Progenitor cell of endocrine pancreas (in vitro differentiated cells): ENCODE measurements around the gene ZNF580. TPM values are rescaled to one million over a fixed set of nuclear protein-coding genes. Genes with fewer than 3 reads are reported as not detected.
A peak's percentile ranks its signal among the peaks of the same experiment; 100 is the strongest.

Source experiments
- DNase-seq: peaks from one replicate; pipeline ENCODE4 v3.0.0; 2021; ENCODE audit warnings: low spot score; ENCODE audit not compliant: unreplicated experiment
- H3K27ac Mint-ChIP-seq: 2 replicates; pipeline ENCODE4 v1.8.0; 2021; ENCODE audit warnings: mild to moderate bottlenecking, moderate library complexity, mixed read lengths
- H3K27me3 Mint-ChIP-seq: 2 replicates; pipeline ENCODE4 v1.8.0; 2021; ENCODE audit warnings: mixed read lengths
- H3K36me3 Mint-ChIP-seq: 2 replicates; pipeline ENCODE4 v1.8.0; 2022; ENCODE audit warnings: mixed read lengths; ENCODE audit not compliant: insufficient read depth
- H3K4me1 Mint-ChIP-seq: 2 replicates; pipeline ENCODE4 v1.8.0; 2021; ENCODE audit warnings: low read depth, mixed read lengths
- H3K4me3 Mint-ChIP-seq: 2 replicates; pipeline ENCODE4 v1.8.0; 2021; ENCODE audit warnings: low read depth, mild to moderate bottlenecking, moderate library complexity, mixed read lengths
- H3K9me3 Mint-ChIP-seq: 2 replicates; pipeline ENCODE4 v1.8.0; 2021; ENCODE audit warnings: low read depth, mixed read lengths
- CTCF ChIP-seq: fragments of 200-600 bp; sonication (generic); IDR thresholded peaks from one replicate; pipeline ENCODE4 v1.5.0; 2021; ENCODE audit warnings: antibody characterized with exemption, mild to moderate bottlenecking; ENCODE audit not compliant: unreplicated experiment
- total RNA-seq: library from RNA; stranded (reverse); gene quantifications from 2 replicates; pipeline ENCODE4 v1.2.1, GENCODE V29; 2021

ZNF580 gene
- total RNA-seq, 1 donor from 2014 or later: 45.9 TPM

GRCh38 chr19:55609326-55609725, 31.5 kb upstream of the ZNF580 start:
- Mint-ChIP-seq H3K27ac (peak overlapping the region; percentile 56), H3K9me3 (no peaks in the 10 kb centered on the region), H3K36me3 (peaks cover 15% of the 10 kb centered on the region), H3K27me3 (no peaks in the 10 kb centered on the region), H3K4me1 (peaks cover 18% of the 10 kb centered on the region), H3K4me3 (no peak overlapping the region)
- no peak for TF ChIP-seq CTCF
- no peak for DNase-seq

GRCh38 chr19:55611300-55611982, 29.4 kb upstream of the ZNF580 start:
- DNase-seq: no peak
- Mint-ChIP-seq H3K27ac (no peak overlapping the region), H3K4me1 (peaks cover 8% of the 10 kb centered on the region), H3K9me3 (no peaks in the 10 kb centered on the region), H3K4me3 (no peak overlapping the region), H3K36me3 (peaks cover 16% of the 10 kb centered on the region), H3K27me3 (no peaks in the 10 kb centered on the region)
- TF ChIP-seq CTCF: no peak

GRCh38 chr19:55611983-55612645, 28.7 kb upstream of the ZNF580 start:
- Mint-ChIP-seq H3K4me1 (peaks cover 3% of the 10 kb centered on the region), H3K36me3 (peaks cover 18% of the 10 kb centered on the region), H3K4me3 (no peak overlapping the region), H3K27me3 (no peaks in the 10 kb centered on the region), H3K27ac (peak overlapping the region; percentile 45), H3K9me3 (no peaks in the 10 kb centered on the region)
- DNase-seq: no peak
- no peak for TF ChIP-seq CTCF

- H3K4me1 Mint-ChIP-seq: no peaks in the 10 kb centered on the region
- H3K27ac Mint-ChIP-seq: no peak overlapping the region
- TF ChIP-seq CTCF: no peak
- no peaks in the 10 kb centered on the region for H3K9me3 Mint-ChIP-seq
- no peaks in the 10 kb centered on the region for H3K27me3 Mint-ChIP-seq
- no peak for DNase-seq
- H3K4me3 Mint-ChIP-seq: no peak overlapping the region
- peaks cover 20% of the 10 kb centered on the region for H3K36me3 Mint-ChIP-seq
Measured at GRCh38 chr19:55613396-55613795, 27.4 kb upstream of the ZNF580 start.

- no peak for TF ChIP-seq CTCF
- H3K9me3 Mint-ChIP-seq: no peaks in the 10 kb centered on the region
- DNase-seq: no peak
- no peaks in the 10 kb centered on the region for H3K27me3 Mint-ChIP-seq
- no peak overlapping the region for H3K4me3 Mint-ChIP-seq
- no peak overlapping the region for H3K27ac Mint-ChIP-seq
- peaks cover 20% of the 10 kb centered on the region for H3K36me3 Mint-ChIP-seq
- no peaks in the 10 kb centered on the region for H3K4me1 Mint-ChIP-seq
Measured at GRCh38 chr19:55613930-55614710, 26.7 kb upstream of the ZNF580 start.
